A549 (cell line): ENCODE data around the gene ATXN7L1. TPM values are rescaled to one million over a fixed set of nuclear protein-coding genes. Genes with fewer than 3 reads are reported as not detected.

Experiments
- ATAC-seq, 2 experiments: fragments of 200-7000 bp in 1 of 2; fragments of >200 bp in 1 of 2; cut with Nextera tagmentation in 1 of 2; cut with Tn5 transposase in 1 of 2; 3 replicates each; pipeline versions ENCODE4 v1.8.0 to v1.9.1; 2018 to 2020; ENCODE audit warnings: mild to moderate bottlenecking in 1 of 2, moderate library complexity in 1 of 2
- CTCF ChIA-PET: fragments of 300-600 bp; sonication (Branson Sonifier 250); formaldehyde crosslinking; extraction: SDS; loops from one replicate; lab custom pipeline; 2021; ENCODE audit warnings: antibody characterized with exemption, inconsistent platforms; lab: Yijun Ruan, JAX
- POLR2A ChIA-PET: fragments of 350-600 bp; formaldehyde crosslinking; extraction: SDS; loops from one replicate; lab custom pipeline; 2021; ENCODE audit warnings: antibody characterized with exemption, inconsistent platforms; lab: Yijun Ruan, JAX
- DNase-seq, 2 experiments: peaks; one replicate each; pipeline versions ENCODE4 v3.0.0 to v3.0.0-alpha.2; 2011 to 2016; ENCODE audit warnings: low read depth in 1 of 2, low spot score in 1 of 2
- FAIRE-seq: peaks from 2 replicates; lab custom pipeline; 2011; peaks lifted over from hg19 to GRCh38; lab: Jason Lieb, UNC
- H3K27ac ChIP-seq, 2 experiments: fragments of >200 bp; sonication (Bioruptor Twin); formaldehyde crosslinking; 3 replicates each; pipeline ENCODE4 v1.5.1; 2016 to 2017
- H3K4me1 ChIP-seq: fragments of >200 bp; sonication (Bioruptor Twin); formaldehyde crosslinking; 3 replicates; pipeline ENCODE4 v1.6.1; 2016
- H3K4me2 ChIP-seq: fragments of >200 bp; sonication (Bioruptor Twin); formaldehyde crosslinking; 3 replicates; pipeline ENCODE4 v1.6.1; 2016
- H3K4me3 ChIP-seq: fragments of >200 bp; sonication (Bioruptor Twin); formaldehyde crosslinking; 3 replicates; pipeline ENCODE4 v1.5.1; 2016
- H3K9me3 ChIP-seq: fragments of >200 bp; sonication (Bioruptor Twin); formaldehyde crosslinking; 3 replicates; pipeline ENCODE4 v1.6.1; 2016
- ATOH8 ChIP-seq: fragments of 250-450 bp; sonication (Bioruptor Pico); IDR thresholded peaks from 2 replicates; pipeline ENCODE4 v1.5.0; 2020; ENCODE audit warnings: low read depth, mild to moderate bottlenecking, moderate library complexity
- BCL3 ChIP-seq: fragments of >200 bp; sonication (Bioruptor Twin); formaldehyde crosslinking; IDR thresholded peaks from 3 replicates; pipeline ENCODE4 v1.6.1; 2016
- CBX2 ChIP-seq: fragments of 200-600 bp; sonication (generic); IDR thresholded peaks from 2 replicates; pipeline ENCODE4 v1.6.1; 2016; ENCODE audit warnings: low read depth, mild to moderate bottlenecking, borderline replicate concordance
- CEBPB ChIP-seq, 2 experiments: fragments of >200 bp in 1 of 2; sonication (Bioruptor Twin) in 1 of 2; formaldehyde crosslinking in 1 of 2; IDR thresholded peaks; 2 replicates each; pipeline ENCODE4 v1.6.1; 2012 to 2016
- CTCF ChIP-seq: fragments of >200 bp; sonication (Bioruptor Twin); formaldehyde crosslinking; IDR thresholded peaks from 3 replicates; pipeline ENCODE4 v1.5.1; 2016
- EP300 ChIP-seq, 2 experiments: fragments of >200 bp; sonication (Bioruptor Twin); formaldehyde crosslinking; IDR thresholded peaks; 2 replicates in 1 of 2; 3 replicates in 1 of 2; pipeline ENCODE4 v1.6.1; 2016 to 2017
- FOXS1 ChIP-seq: fragments of 250-450 bp; sonication (Bioruptor Pico); IDR thresholded peaks from 2 replicates; pipeline ENCODE4 v1.5.0; 2020; ENCODE audit warnings: mild to moderate bottlenecking, moderate library complexity
- HES2 ChIP-seq: fragments of >200 bp; sonication (Bioruptor Twin); formaldehyde crosslinking; IDR thresholded peaks from 2 replicates; pipeline ENCODE4 v1.6.1; 2016
- HOXB5 ChIP-seq: fragments of 250-450 bp; sonication (Bioruptor Pico); IDR thresholded peaks from 2 replicates; pipeline ENCODE4 v1.5.0; 2020; ENCODE audit warnings: mild to moderate bottlenecking, moderate library complexity
- JUN ChIP-seq, 2 experiments: fragments of >200 bp; sonication (Bioruptor Twin); formaldehyde crosslinking; IDR thresholded peaks; 2 replicates in 1 of 2; 3 replicates in 1 of 2; pipeline ENCODE4 v1.6.1; 2016 to 2017
- KDM1A ChIP-seq: fragments of 200-600 bp; sonication (generic); IDR thresholded peaks from 2 replicates; pipeline ENCODE4 v1.6.1; 2016; ENCODE audit warnings: low read depth, mild to moderate bottlenecking
- KDM5A ChIP-seq: fragments of 200-600 bp; sonication (generic); IDR thresholded peaks from 2 replicates; pipeline ENCODE4 v1.6.1; 2016; ENCODE audit warnings: antibody characterized with exemption, mild to moderate bottlenecking
- MAFK ChIP-seq: fragments of 450-650 bp; IDR thresholded peaks from 2 replicates; pipeline ENCODE4 v1.6.1; 2014; ENCODE audit not compliant: partially characterized antibody
- MAX ChIP-seq: IDR thresholded peaks from 2 replicates; pipeline ENCODE4 v1.6.1; 2012
- MAZ ChIP-seq: fragments of 150-350 bp; IDR thresholded peaks from 2 replicates; pipeline ENCODE4 v1.6.1; 2014; ENCODE audit warnings: antibody characterized with exemption, low read depth, low read length, borderline replicate concordance
- NFE2L2 ChIP-seq: fragments of 150-350 bp; conservative IDR thresholded peaks from 2 replicates; pipeline ENCODE4 v1.6.1; 2014; ENCODE audit warnings: low read length
- PBX3 ChIP-seq: IDR thresholded peaks from 2 replicates; pipeline ENCODE4 v1.6.1; 2012
- PHF8 ChIP-seq: fragments of 200-600 bp; sonication (generic); IDR thresholded peaks from 2 replicates; pipeline ENCODE4 v1.6.1; 2016; ENCODE audit warnings: low read depth, mild to moderate bottlenecking, antibody characterized with exemption, moderate library complexity, borderline replicate concordance
- POLR2A ChIP-seq: IDR thresholded peaks from 2 replicates; pipeline ENCODE4 v1.6.1; 2012; ENCODE audit warnings: mild to moderate bottlenecking, low read length
- RARB ChIP-seq: fragments of 250-450 bp; sonication (Bioruptor Pico); IDR thresholded peaks from 2 replicates; pipeline ENCODE4 v1.8.0; 2021; ENCODE audit warnings: mild to moderate bottlenecking, moderate library complexity
- RNF2 ChIP-seq: fragments of 200-600 bp; sonication (generic); IDR thresholded peaks from 2 replicates; pipeline ENCODE4 v1.6.1; 2016; ENCODE audit warnings: low read depth, mild to moderate bottlenecking, antibody characterized with exemption, moderate library complexity, borderline replicate concordance
- SMC3 ChIP-seq: fragments of >200 bp; sonication (Bioruptor Twin); formaldehyde crosslinking; IDR thresholded peaks from 3 replicates; pipeline ENCODE4 v1.6.1; 2018; ENCODE audit warnings: inconsistent platforms
- TP53 ChIP-seq: fragments of 250-450 bp; sonication (Bioruptor Pico); IDR thresholded peaks from 2 replicates; pipeline ENCODE4 v1.5.0; 2021; ENCODE audit warnings: mild to moderate bottlenecking, moderate library complexity
- ZFP36 ChIP-seq: fragments of 450-650 bp; IDR thresholded peaks from 2 replicates; pipeline ENCODE4 v1.6.1; 2014; ENCODE audit warnings: borderline replicate concordance; ENCODE audit not compliant: partially characterized antibody
- WGBS: methylation state at CpG from one replicate; pipeline ENCODE4 v1.1.6; 2017; ENCODE audit errors: missing lambda C conversion rate; 5-methylcytosine and 5-hydroxymethylcytosine counted together
- polyA minus RNA-seq: library from RNA; depleted of rRNA, polyadenylated mRNA; stranded (reverse); fragments of >200 nt; gene quantifications from 2 replicates; pipeline ENCODE4 v1.2.3, GENCODE V29; 2011; rRNA and poly(A)+ RNA removed
- polyA plus RNA-seq, 4 experiments: library from polyadenylated mRNA; depleted of rRNA in 3 of 4; stranded (reverse); fragments of >200 nt; fragmentation: RNase III in 1 of 4; extraction: RNeasy Plus Mini Kit Qiagen cat#74134 plus additional on column Dnase treatment in 1 of 4; gene quantifications; 2 replicates in 3 of 4; 3 replicates in 1 of 4; pipeline ENCODE4 v1.2.3, GENCODE V29; 2011 to 2017

The ATXN7L1 gene
- polyA plus RNA-seq (2011; rRNA removed), result 4.5 and 4.8 TPM in 2 replicates
- polyA plus RNA-seq (2012; cell fraction: cytosol; rRNA removed), result 2.1 and 2.9 TPM in 2 replicates
- polyA plus RNA-seq (2012; cell fraction: nucleus; rRNA removed), result 3.0 and 4.1 TPM in 2 replicates
- 5.0 to 8.1 TPM (median 5.7 TPM) in 3 replicates for polyA plus RNA-seq (2017; fragmentation: RNase III; extraction: RNeasy Plus Mini Kit Qiagen cat#74134 plus additional on column Dnase treatment)
- polyA minus RNA-seq, result 6.4 and 7.5 TPM in 2 replicates

GRCh38 chr7:105876091-105876963 is at the start of gene ATXN7L1:
ATXN7L1 (minus strand) TSS chr7:105876599; CDS start chr7:105876558, 41 bp downstream.
- Histone ChIP-seq H3K9me3 (no peaks in the 10 kb centered on the region), H3K4me1 (peaks cover 24% of the 10 kb centered on the region), H3K27ac (peak within 1 kb of the TSS; percentile 95 to 96), H3K4me2 (peak within 1 kb of the TSS; percentile 96), H3K4me3 (peak within 1 kb of the TSS; percentile 84)
- CTCF ChIA-PET, result interaction anchor here (0.6 to 2.9 kb wide), 34 partner anchors 10 to 291 kb away, joined by 3 to 34 read pairs (median 4); no protein-coding TSS in a partner anchor
- POLR2A ChIA-PET, result interaction anchor here (1.5 kb wide), 1 partner anchor 12 kb away, joined by 4 read pairs; no protein-coding TSS in a partner anchor
- TF ChIP-seq RARB (CRISPR knock-in tag) (no peak), JUN (IDR thresholded peaks at IDR 0.05) (peak; percentile 38 to 66; a peak in 3 of 5 replicates), PBX3 (no peak), MAX (peak; percentile 61; the same call in 1 of the 2 replicates), CTCF (peak; percentile 91), SMC3 (peak; percentile 68), KDM5A (peak; percentile 72; the same call in 1 of the 2 replicates), MAFK (no peak), KDM1A (no peak), BCL3 (peak; percentile 73; the same call in 2 of the 3 replicates), PHF8 (0 out of 2 replicates have a peak, but pooled peaks have one; percentile 56), HOXB5 (CRISPR knock-in tag) (0 out of 2 replicates have a peak, but pooled peaks have one; percentile 24), CBX2 (no peak), TP53 (CRISPR knock-in tag) (no peak), EP300 (IDR thresholded peaks at IDR 0.05) (no peak), ATOH8 (CRISPR knock-in tag) (no peak), NFE2L2 (no peak), POLR2A (peak; percentile 86)
- DNase-seq (peak; percentile 87 to 96), ATAC-seq (peak; percentile 86 to 90), FAIRE-seq (no peak)
- 2% methylated on average over 34 of the region's 77 CpGs for WGBS

GRCh38 chr7:105926131-105926530 is 49.7 kb upstream of the ATXN7L1 start:
- ChIA-PET POLR2A (no interaction called here), CTCF (interaction anchor here (1.0 to 1.5 kb wide), 5 partner anchors 11 to 165 kb away, joined by 3 to 5 read pairs (median 3); no protein-coding TSS in a partner anchor)
- ATAC-seq (no peak), FAIRE-seq (no peak), DNase-seq (no peak)
- H3K27ac ChIP-seq, result no peak overlapping the region
- no peak overlapping the region for H3K4me2 ChIP-seq
- 63% methylated on average over 3 of the region's 3 CpGs for WGBS
- no peaks in the 10 kb centered on the region for H3K4me1 ChIP-seq
- H3K4me3 ChIP-seq, result no peak overlapping the region
- H3K9me3 ChIP-seq, result no peaks in the 10 kb centered on the region
- TF ChIP-seq HOXB5 (CRISPR knock-in tag), result no peak
- no peak for TF ChIP-seq MAZ
- no peak for TF ChIP-seq SMC3
- no peak for TF ChIP-seq ZFP36
- no peak for TF ChIP-seq RNF2
- TF ChIP-seq CEBPB (IDR thresholded peaks at IDR 0.05), result no peak
- no peak for TF ChIP-seq MAFK
- TF ChIP-seq CBX2, result no peak
- no peak for TF ChIP-seq FOXS1 (CRISPR knock-in tag)
- no peak for TF ChIP-seq HES2
- TF ChIP-seq, all 56 proteins: peak for 0
